K562 (cell line): Measurements from ENCODE around the gene CHDH.

Source experiments
- CTCF ChIP-seq, 3 experiments: IDR thresholded peaks in 2 of 3; conservative IDR thresholded peaks in 1 of 3; 2 replicates each; pipeline ENCODE4 v1.5.1; 2011 to 2012; ENCODE audit warnings: low read length in 3 of 3, mild to moderate bottlenecking in 3 of 3, control low read depth in 2 of 3, improper control_type of control experiment in 1 of 3, inconsistent platforms in 1 of 3, low read depth in 1 of 3, mixed read lengths in 1 of 3, moderate library complexity in 1 of 3; ENCODE audit not compliant: insufficient read depth in 2 of 3
- DNMT1 ChIP-seq: fragments of 450-650 bp; IDR thresholded peaks from 2 replicates; pipeline ENCODE4 v1.6.1; 2016; ENCODE audit warnings: antibody characterized with exemption, mild to moderate bottlenecking
- EZH2 ChIP-seq: IDR thresholded peaks from 2 replicates; pipeline ENCODE4 v1.6.1; 2012; ENCODE audit warnings: low read depth, mild to moderate bottlenecking, inconsistent platforms, low read length, borderline replicate concordance
- HDAC2 ChIP-seq: fragments of 450-650 bp; IDR thresholded peaks from 2 replicates; pipeline ENCODE4 v1.6.1; 2016; ENCODE audit warnings: mild to moderate bottlenecking
- JUNB ChIP-seq: fragments of 450-650 bp; formaldehyde crosslinking; conservative IDR thresholded peaks from 2 replicates; pipeline ENCODE4 v1.4.0; 2020; ENCODE audit warnings: mild to moderate bottlenecking
- POLR2A ChIP-seq: fragments of 450-650 bp; conservative IDR thresholded peaks from 2 replicates; pipeline ENCODE4 v1.6.1; 2016
- POLR2AphosphoS5 ChIP-seq: IDR thresholded peaks from 2 replicates; pipeline ENCODE4 v1.6.1; 2011; ENCODE audit warnings: mild to moderate bottlenecking, low read depth, low read length, moderate library complexity; ENCODE audit not compliant: control insufficient read depth, insufficient read depth
- SMC3 ChIP-seq: conservative IDR thresholded peaks from 2 replicates; pipeline ENCODE4 v1.6.1; 2011; ENCODE audit warnings: low read depth, low read length, improper control_type of control experiment; ENCODE audit not compliant: insufficient read depth
- ZBTB49 ChIP-seq: sonication (generic); formaldehyde crosslinking; IDR thresholded peaks from 2 replicates; pipeline ENCODE4 v1.8.0; 2022; ENCODE audit warnings: missing genetic modification reagents, mild to moderate bottlenecking, borderline replicate concordance
- ZNF512 ChIP-seq: IDR thresholded peaks from 2 replicates; pipeline ENCODE4 v1.6.1; 2016; ENCODE audit warnings: missing genetic modification characterization, missing compliant biosample characterization
- ZNF561 ChIP-seq: fragments of 450-650 bp; formaldehyde crosslinking; conservative IDR thresholded peaks from 2 replicates; pipeline ENCODE4 v1.4.0; 2020; ENCODE audit warnings: mild to moderate bottlenecking, moderate library complexity
- TF ChIP-seq, protein P1 (sequence below): fragments of 450-650 bp; formaldehyde crosslinking; IDR thresholded peaks from 2 replicates; pipeline ENCODE4 v1.4.0; 2022; ENCODE audit warnings: missing genetic modification characterization

DNA sequence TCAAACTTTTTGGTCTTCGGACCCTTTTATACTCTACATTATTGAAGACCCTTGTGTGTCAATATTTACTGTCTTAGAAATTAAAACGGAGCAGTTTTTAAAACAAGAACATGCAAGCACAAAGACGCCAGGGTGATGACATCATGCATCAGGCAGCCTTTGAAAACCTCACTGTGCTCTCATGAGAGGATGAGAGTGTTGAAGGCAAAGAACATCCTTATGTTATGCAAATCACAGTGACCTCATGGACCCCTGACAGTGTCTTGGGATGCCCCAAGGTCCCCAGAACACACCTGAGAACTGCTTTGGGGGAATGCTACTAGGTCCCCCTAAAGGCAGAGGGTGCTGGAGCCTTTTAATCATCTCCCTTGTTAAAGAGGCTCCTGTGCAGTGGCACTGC, 51.6 kb downstream of the CHDH start:
- TF ChIP-seq DNMT1 = no peak
- no peak for TF ChIP-seq JUNB (CRISPR knock-in tag)
- TF ChIP-seq CTCF (IDR thresholded peaks at IDR 0.05 in 2 of 3, conservative IDR thresholded peaks at IDR 0.05 in 1 of 3; ENCODE audit: insufficient read depth in 2 of 3, low read depth in 1 of 3, low read length in 3 of 3) = no peak
- no peak for TF ChIP-seq SMC3
- no peak for TF ChIP-seq POLR2A
- TF ChIP-seq ZNF512 (tag) = no peak
- TF ChIP-seq HDAC2 = no peak
- no peak for TF ChIP-seq EZH2
- no peak for TF ChIP-seq POLR2AphosphoS5
- TF ChIP-seq ZNF561 (CRISPR knock-in tag) = no peak
- TF ChIP-seq, protein P1, sequence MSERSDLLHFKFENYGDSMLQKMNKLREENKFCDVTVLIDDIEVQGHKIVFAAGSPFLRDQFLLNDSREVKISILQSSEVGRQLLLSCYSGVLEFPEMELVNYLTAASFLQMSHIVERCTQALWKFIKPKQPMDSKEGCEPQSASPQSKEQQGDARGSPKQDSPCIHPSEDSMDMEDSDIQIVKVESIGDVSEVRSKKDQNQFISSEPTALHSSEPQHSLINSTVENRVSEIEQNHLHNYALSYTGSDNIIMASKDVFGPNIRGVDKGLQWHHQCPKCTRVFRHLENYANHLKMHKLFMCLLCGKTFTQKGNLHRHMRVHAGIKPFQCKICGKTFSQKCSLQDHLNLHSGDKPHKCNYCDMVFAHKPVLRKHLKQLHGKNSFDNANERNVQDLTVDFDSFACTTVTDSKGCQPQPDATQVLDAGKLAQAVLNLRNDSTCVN = no peak
- TF ChIP-seq ZBTB49 (CRISPR knock-in tag) = no peak
